ENCODE results near the gene RAMP1. TPM values are rescaled to one million over a fixed set of nuclear protein-coding genes. Genes with fewer than 3 reads are reported as not detected.
A peak's percentile ranks its signal among the peaks of the same experiment; 100 is the strongest.
"Not testable (repeated sequence)": the region's sequence is repeated elsewhere in the genome, so short reads cannot be mapped to it uniquely, and the experiment has no call there.

RAMP1 gene
- total RNA-seq, 2 experiments from 2014 or later, result 1.0 to 1.4 TPM

DNA sequence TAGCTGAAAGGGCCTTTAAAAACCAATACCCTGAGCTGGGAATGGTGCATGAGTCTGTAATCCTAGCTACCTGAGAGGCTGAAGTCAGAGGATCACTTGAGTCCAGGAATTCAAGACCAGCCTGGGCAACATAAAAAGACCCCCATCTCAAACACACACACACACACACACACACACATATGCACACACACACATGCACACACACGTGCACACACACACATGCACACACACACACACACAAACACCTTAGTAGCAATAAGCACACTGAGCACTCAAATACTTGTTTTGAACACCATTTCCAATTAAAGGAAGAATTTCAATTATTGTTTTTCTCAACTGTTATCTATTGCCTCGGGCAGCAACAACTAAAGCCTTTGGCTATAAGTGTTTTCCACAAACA is 81.8 kb downstream of the RAMP1 start:
- Mint-ChIP-seq H3K4me1 (ENCODE audit: low read depth) (peaks cover 41% of the 10 kb centered on the region), H3K4me3 (no peak overlapping the region), H3K27me3 (no peaks in the 10 kb centered on the region), H3K27ac (no peak overlapping the region), H3K9me3 (peaks cover 10% of the 10 kb centered on the region), H3K36me3 (ENCODE audit: low read depth) (peaks cover 2% of the 10 kb centered on the region)
- intact Hi-C loops (cut with micrococcal nuclease), result no loop called here
- no peak for ATAC-seq
- POLR2A ChIA-PET, result interaction anchor here (0.7 kb wide), 2 partner anchors 21 to 75 kb away, joined by 3 read pairs; no protein-coding TSS in a partner anchor
- no peak for DNase-seq
- TF ChIP-seq, protein P1, sequence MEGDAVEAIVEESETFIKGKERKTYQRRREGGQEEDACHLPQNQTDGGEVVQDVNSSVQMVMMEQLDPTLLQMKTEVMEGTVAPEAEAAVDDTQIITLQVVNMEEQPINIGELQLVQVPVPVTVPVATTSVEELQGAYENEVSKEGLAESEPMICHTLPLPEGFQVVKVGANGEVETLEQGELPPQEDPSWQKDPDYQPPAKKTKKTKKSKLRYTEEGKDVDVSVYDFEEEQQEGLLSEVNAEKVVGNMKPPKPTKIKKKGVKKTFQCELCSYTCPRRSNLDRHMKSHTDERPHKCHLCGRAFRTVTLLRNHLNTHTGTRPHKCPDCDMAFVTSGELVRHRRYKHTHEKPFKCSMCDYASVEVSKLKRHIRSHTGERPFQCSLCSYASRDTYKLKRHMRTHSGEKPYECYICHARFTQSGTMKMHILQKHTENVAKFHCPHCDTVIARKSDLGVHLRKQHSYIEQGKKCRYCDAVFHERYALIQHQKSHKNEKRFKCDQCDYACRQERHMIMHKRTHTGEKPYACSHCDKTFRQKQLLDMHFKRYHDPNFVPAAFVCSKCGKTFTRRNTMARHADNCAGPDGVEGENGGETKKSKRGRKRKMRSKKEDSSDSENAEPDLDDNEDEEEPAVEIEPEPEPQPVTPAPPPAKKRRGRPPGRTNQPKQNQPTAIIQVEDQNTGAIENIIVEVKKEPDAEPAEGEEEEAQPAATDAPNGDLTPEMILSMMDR (IDR thresholded peaks at IDR 0.05), result no peak
- CTCF ChIA-PET, result interaction anchor here (1.3 to 1.7 kb wide), 2 partner anchors 18 to 102 kb away, joined by 3 to 8 read pairs; no protein-coding TSS in a partner anchor

DNA sequence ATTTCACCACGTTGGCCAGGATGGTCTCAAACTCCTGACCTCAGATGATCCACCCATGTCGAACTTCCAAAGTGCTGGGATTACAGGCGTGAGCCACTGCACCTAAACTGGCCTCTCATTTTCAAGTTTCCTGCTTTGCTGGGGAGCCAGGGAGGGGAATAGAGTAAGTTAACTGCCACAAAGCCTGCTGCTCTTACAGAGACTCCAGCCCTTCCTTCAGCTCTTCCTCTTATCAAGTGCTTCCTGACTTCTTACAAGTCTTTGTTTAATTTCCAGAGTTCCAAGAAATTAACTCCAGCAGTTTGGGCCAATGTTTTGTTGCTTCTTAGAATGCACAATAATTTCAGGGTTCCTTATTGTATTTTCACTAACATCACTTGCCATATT is 83.1 kb downstream of the RAMP1 start:
- Mint-ChIP-seq H3K9me3 (peaks cover 15% of the 10 kb centered on the region), H3K4me1 (ENCODE audit: low read depth) (peaks cover 41% of the 10 kb centered on the region), H3K27ac (peak overlapping the region; percentile 81), H3K27me3 (no peaks in the 10 kb centered on the region), H3K36me3 (ENCODE audit: low read depth) (peaks cover 2% of the 10 kb centered on the region), H3K4me3 (no peak overlapping the region)
- intact Hi-C loops (cut with micrococcal nuclease), result no loop called here
- no peak for DNase-seq
- ChIA-PET POLR2A (no interaction called here), CTCF (interaction anchor here (1.7 kb wide), 1 partner anchor 19 kb away, joined by 8 read pairs; no protein-coding TSS in a partner anchor)
- TF ChIP-seq, protein P1 (IDR thresholded peaks at IDR 0.05), result no peak
- no peak for ATAC-seq

DNA sequence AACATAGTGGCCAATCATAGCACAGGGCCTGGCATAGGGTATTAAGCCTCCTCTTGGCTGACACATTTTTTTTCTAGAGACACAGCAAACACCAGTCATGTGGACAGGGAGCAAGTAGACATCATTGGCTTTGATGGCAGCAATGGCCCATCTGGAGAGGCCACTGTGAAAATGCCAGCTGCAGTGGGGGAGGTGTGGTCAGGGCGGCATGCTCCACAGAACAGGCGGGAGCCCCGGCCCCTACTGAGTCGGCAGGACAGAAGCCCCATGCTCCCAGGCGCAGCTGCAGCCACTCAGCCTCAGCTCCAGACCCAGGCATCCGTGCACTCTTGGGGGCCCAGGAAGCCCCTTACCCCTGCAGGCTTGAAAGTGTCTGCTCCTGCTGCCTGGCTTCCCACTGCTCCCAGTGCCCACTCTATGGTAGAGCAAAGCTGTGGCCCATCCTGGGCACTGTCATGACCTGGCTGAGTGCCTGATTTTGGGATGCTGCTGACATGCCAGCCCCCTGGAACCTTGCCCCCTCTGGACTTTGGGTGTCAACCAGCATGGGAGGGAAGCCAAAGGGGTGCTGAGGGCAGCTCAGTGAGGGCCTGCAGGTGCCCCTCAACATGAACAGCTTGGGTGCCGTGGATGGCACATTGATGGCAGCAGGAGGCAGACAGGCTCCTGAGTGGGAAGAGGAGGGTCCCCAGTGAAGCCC is 84.1 kb downstream of the RAMP1 start:
- CTCF ChIA-PET, result no interaction called here
- intact Hi-C loops (cut with micrococcal nuclease), result no loop called here
- Mint-ChIP-seq H3K9me3 (peaks cover 15% of the 10 kb centered on the region), H3K27ac (no peak overlapping the region), H3K4me3 (no peak overlapping the region), H3K36me3 (ENCODE audit: low read depth) (peaks cover 2% of the 10 kb centered on the region), H3K27me3 (no peaks in the 10 kb centered on the region), H3K4me1 (ENCODE audit: low read depth) (peaks cover 41% of the 10 kb centered on the region)
- no peak for ATAC-seq
- TF ChIP-seq, protein P1 (IDR thresholded peaks at IDR 0.05), result no peak
- no peak for DNase-seq
- POLR2A ChIA-PET, result no interaction called here

DNA sequence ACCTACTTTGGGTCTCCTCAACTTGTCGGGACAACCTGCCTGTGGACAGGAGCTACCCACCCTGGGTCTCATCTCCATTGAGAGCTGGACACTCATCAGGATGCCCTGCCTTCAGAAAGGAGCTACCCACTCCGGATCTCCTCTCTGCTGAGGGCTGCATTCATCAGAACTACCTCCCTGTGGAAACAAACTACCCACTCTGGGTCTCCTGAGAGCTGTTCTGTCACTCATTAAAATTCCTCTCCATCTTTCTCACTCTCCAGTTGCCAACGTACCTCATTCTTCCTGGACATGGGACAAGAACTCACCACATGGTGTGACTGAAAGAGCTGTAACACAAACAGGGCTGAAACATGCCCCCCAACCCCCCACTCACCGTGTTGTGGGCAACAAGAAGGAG is 84.9 kb downstream of the RAMP1 start:
- Mint-ChIP-seq H3K27me3 (no peaks in the 10 kb centered on the region), H3K27ac (no peak overlapping the region), H3K9me3 (peaks cover 15% of the 10 kb centered on the region), H3K4me3 (no peak overlapping the region), H3K4me1 (ENCODE audit: low read depth) (peaks cover 41% of the 10 kb centered on the region), H3K36me3 (ENCODE audit: low read depth) (peaks cover 2% of the 10 kb centered on the region)
- DNase-seq (no peak), ATAC-seq (no peak)
- intact Hi-C loops (cut with micrococcal nuclease), result no loop called here
- ChIA-PET CTCF (interaction anchor here (1.7 kb wide), 1 partner anchor 21 kb away, joined by 5 read pairs; no protein-coding TSS in a partner anchor), POLR2A (interaction anchor here (0.9 kb wide), 1 partner anchor 36 kb away, joined by 3 read pairs; no protein-coding TSS in a partner anchor)
- TF ChIP-seq, protein P1 (IDR thresholded peaks at IDR 0.05), result no peak

DNA sequence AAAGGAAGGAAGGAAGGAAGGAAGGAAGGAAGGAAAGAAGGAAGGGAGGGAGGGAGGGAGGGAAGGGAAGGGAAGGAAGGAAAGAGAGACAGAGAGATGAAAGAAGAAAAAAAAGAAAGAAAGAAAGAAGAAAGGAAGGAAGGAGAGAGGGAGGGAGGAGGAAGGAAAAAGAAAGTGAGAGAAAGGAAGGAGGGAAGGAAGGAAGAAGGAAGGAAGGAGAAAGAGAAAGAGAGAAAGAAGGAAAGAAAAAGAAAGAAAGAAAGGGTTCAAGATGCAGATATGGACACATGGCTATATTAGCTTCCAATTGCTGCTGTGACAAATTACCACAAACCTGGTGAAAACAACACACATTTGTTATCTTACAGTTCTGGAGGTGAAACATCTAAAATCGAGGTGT is 87.0 kb downstream of the RAMP1 start:
- no peak for DNase-seq
- TF ChIP-seq, protein P1 (IDR thresholded peaks at IDR 0.05), result no peak
- H3K27me3 Mint-ChIP-seq, result no peaks in the 10 kb centered on the region
- peaks cover 15% of the 10 kb centered on the region for H3K9me3 Mint-ChIP-seq
- peaks cover 2% of the 10 kb centered on the region for H3K36me3 Mint-ChIP-seq (ENCODE audit: low read depth)
- no peak for ATAC-seq
- H3K4me1 Mint-ChIP-seq (ENCODE audit: low read depth), result peaks cover 26% of the 10 kb centered on the region
- intact Hi-C loops (cut with micrococcal nuclease), result no loop called here
- no peak overlapping the region for H3K4me3 Mint-ChIP-seq
- CTCF ChIA-PET, result interaction anchor here (1.8 kb wide), 1 partner anchor 24 kb away, joined by 8 read pairs; no protein-coding TSS in a partner anchor
- H3K27ac Mint-ChIP-seq, result no peak overlapping the region
- POLR2A ChIA-PET, result no interaction called here

DNA sequence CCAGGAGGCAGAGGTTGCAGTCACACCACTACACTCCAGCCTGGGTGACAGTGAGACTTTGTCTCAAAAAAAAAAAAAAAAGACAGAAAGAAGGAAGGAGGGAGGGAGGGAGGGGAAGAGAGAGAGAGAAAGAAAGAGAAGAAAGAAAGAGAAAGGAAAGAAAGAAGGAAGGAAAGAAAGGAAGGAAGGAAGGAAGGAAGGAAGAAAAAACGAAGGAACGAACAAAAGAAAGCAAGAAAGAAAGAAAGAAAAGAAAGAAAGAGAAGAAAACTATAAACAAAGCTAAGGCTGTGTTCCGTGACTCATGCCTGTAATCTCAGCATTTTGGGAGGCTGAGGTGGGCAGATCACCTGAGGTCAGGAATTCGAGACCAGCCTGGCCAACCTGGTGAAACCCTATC is 91.9 kb downstream of the RAMP1 start:
- ATAC-seq, result not testable (repeated sequence)

More for the DNA sequence above, 91.9 kb downstream of the RAMP1 start:
- H3K4me3 Mint-ChIP-seq; POLR2A ChIA-PET; H3K36me3 Mint-ChIP-seq (ENCODE audit: low read depth); H3K27ac Mint-ChIP-seq; H3K4me1 Mint-ChIP-seq (ENCODE audit: low read depth); H3K9me3 Mint-ChIP-seq; intact Hi-C loops (cut with micrococcal nuclease); H3K27me3 Mint-ChIP-seq; CTCF ChIA-PET; DNase-seq: not testable (repeated sequence)
